Smooth muscle cell (in vitro differentiated cells): Measurements from ENCODE around the gene NQO1. TPM values are rescaled to one million over a fixed set of nuclear protein-coding genes. Genes with fewer than 3 reads are reported as not detected.

Experiments
- DNase-seq: peaks from one replicate; lab custom pipeline; 2025; ENCODE audit not compliant: unreplicated experiment; lab: John Stamatoyannopoulos, UW
- H2AFZ ChIP-seq: fragments of 200-600 bp; sonication (generic); 2 replicates; pipeline ENCODE4 v1.6.0; 2016; ENCODE audit warnings: antibody characterized with exemption, low read depth, mild to moderate bottlenecking
- H3F3A ChIP-seq: fragments of 200-600 bp; sonication (generic); 2 replicates; pipeline ENCODE4 v1.6.0; 2017; ENCODE audit warnings: antibody characterized with exemption, low read depth
- H3K27ac ChIP-seq: fragments of 200-600 bp; sonication (generic); 2 replicates; pipeline ENCODE4 v1.5.1; 2016; ENCODE audit warnings: low read depth, mild to moderate bottlenecking
- H3K27me3 ChIP-seq: fragments of 200-600 bp; sonication (generic); 2 replicates; pipeline ENCODE4 v1.6.1; 2016; ENCODE audit warnings: low read depth, mild to moderate bottlenecking
- H3K36me3 ChIP-seq: fragments of 200-600 bp; sonication (generic); 2 replicates; pipeline ENCODE4 v1.5.1; 2016; ENCODE audit warnings: low read depth
- H3K4me1 ChIP-seq: fragments of 200-600 bp; sonication (generic); 2 replicates; pipeline ENCODE4 v1.5.1; 2016; ENCODE audit warnings: low read depth
- H3K4me2 ChIP-seq: fragments of 200-600 bp; sonication (generic); 2 replicates; pipeline ENCODE4 v1.6.0; 2016; ENCODE audit warnings: mild to moderate bottlenecking
- H3K4me3 ChIP-seq: fragments of 200-600 bp; sonication (generic); 2 replicates; pipeline ENCODE4 v1.5.1; 2016; ENCODE audit warnings: mild to moderate bottlenecking
- H3K79me2 ChIP-seq: fragments of 200-600 bp; sonication (generic); 2 replicates; pipeline ENCODE4 v1.6.0; 2016; ENCODE audit warnings: low read depth, mild to moderate bottlenecking
- H3K9ac ChIP-seq: fragments of 200-600 bp; sonication (generic); 2 replicates; pipeline ENCODE4 v1.6.0; 2016; ENCODE audit warnings: low read depth
- H3K9me3 ChIP-seq: fragments of 200-600 bp; sonication (generic); replicated peaks from 2 replicates; pipeline ENCODE4 v1.5.1; 2016; ENCODE audit warnings: low read depth
- H4K20me1 ChIP-seq: fragments of 200-600 bp; sonication (generic); 2 replicates; pipeline ENCODE4 v1.6.0; 2016; ENCODE audit warnings: low read depth
- WGBS: methylation state at CpG from one replicate; pipeline ENCODE4 v1.1.7; 2016; ENCODE audit warnings: low lambda C conversion rate; 5-methylcytosine and 5-hydroxymethylcytosine counted together
- polyA plus RNA-seq: library from polyadenylated mRNA; unstranded; fragments of >200 nt; fragmentation: Nextera tagmentation; extraction: Ambion mirVana; gene quantifications from 2 replicates; pipeline ENCODE4 v1.2.1, GENCODE V29; 2016
- total RNA-seq: library from RNA; depleted of rRNA; stranded (reverse); fragments of >200 nt; gene quantifications from 2 replicates; pipeline ENCODE4 v1.2.3, GENCODE V29; 2014
- TF ChIP-seq, protein P1 (sequence below): fragments of 200-600 bp; sonication (generic); IDR thresholded peaks from 2 replicates; pipeline ENCODE4 v1.5.1; 2017; ENCODE audit warnings: borderline replicate concordance, mild to moderate bottlenecking, antibody characterized with exemption; ENCODE audit not compliant: insufficient read depth, poor library complexity, severe bottlenecking

NQO1 gene
- total and polyA plus RNA-seq, 2 experiments from 2014 or later: 121 to 129 TPM

DNA sequence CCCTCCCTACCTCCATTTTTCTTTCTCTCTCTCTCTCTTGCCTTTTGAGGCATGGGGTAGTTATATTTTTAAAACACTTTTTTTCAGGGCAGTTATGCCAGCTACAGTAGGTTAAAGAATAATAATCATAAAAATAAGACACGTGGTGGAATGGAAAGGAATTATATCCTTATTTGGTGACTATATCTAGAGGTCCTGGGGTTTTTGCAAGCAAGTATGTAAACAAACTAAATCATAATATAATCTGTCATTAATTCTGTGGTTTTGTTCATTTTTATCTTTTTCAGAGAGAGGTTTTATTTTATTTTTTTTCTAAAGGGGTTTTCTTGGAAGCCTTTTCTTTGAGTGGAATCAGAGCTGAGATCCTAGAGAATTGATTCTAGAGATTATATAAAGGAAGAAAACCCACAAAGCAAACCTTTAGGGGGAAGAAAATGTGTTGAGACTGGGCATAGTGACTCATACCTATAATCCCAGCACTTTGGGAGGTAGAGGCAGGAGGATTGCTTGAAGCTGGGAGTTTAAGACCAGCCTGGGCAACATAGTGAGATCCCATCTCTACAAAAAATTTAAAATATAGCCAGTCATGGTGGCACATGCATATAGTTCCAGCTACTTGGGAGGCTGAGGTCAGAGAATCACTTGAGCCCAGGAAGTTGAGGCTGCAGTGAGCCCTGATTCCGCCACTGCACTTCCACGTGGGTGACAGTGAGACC lies 53.2 kb downstream of the NQO1 start:
- Histone ChIP-seq H3K36me3 (peaks cover 32% of the 10 kb centered on the region), H3K4me1 (peaks cover 6% of the 10 kb centered on the region), H3K9me3 (no peaks in the 10 kb centered on the region), H3K27me3 (no peaks in the 10 kb centered on the region), H3K9ac (no peak overlapping the region), H4K20me1 (peaks cover 19% of the 10 kb centered on the region), H3F3A (no peaks in the 10 kb centered on the region), H3K4me2 (peak overlapping the region; percentile 61), H3K79me2 (peaks cover 6% of the 10 kb centered on the region), H3K4me3 (no peak overlapping the region), H3K27ac (peak overlapping the region; percentile 60), H2AFZ (no peak overlapping the region)
- no peak for DNase-seq
- 77% methylated on average over 3 of the region's 3 CpGs for WGBS
- TF ChIP-seq, protein P1, sequence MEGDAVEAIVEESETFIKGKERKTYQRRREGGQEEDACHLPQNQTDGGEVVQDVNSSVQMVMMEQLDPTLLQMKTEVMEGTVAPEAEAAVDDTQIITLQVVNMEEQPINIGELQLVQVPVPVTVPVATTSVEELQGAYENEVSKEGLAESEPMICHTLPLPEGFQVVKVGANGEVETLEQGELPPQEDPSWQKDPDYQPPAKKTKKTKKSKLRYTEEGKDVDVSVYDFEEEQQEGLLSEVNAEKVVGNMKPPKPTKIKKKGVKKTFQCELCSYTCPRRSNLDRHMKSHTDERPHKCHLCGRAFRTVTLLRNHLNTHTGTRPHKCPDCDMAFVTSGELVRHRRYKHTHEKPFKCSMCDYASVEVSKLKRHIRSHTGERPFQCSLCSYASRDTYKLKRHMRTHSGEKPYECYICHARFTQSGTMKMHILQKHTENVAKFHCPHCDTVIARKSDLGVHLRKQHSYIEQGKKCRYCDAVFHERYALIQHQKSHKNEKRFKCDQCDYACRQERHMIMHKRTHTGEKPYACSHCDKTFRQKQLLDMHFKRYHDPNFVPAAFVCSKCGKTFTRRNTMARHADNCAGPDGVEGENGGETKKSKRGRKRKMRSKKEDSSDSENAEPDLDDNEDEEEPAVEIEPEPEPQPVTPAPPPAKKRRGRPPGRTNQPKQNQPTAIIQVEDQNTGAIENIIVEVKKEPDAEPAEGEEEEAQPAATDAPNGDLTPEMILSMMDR: no peak

DNA sequence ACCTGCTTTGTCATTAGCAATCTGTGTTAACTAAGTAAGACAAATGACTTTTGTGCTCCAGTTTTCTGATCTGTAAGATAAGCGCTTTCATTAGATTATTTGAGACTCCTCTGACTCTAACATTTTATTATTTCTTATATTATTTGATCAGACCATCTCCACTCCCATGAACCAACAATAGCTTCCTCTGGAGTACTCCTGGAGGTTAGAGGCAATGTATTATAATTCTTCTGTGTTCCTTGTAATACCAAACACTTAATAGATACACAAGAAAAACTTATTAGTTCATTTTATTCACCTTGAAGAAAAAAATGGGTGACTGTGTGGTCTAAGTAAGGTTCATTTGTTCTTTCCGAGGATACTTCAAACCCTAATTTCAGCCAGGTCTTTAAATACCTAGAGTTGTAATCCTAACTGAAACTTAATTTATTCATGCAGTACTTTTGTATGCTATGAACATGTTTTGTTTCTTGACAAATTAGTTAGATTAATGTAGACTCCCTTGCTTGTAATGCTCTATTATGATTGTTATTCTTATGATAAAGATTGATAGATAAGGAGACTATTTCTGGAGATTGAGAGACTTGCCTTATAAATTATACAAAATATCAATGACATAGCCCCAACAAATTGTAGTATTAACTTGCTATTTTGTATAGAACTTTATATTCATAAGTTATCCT lies 53.9 kb downstream of the NQO1 start:
- peak overlapping the region; percentile 61 for H3K4me2 ChIP-seq

DNA sequence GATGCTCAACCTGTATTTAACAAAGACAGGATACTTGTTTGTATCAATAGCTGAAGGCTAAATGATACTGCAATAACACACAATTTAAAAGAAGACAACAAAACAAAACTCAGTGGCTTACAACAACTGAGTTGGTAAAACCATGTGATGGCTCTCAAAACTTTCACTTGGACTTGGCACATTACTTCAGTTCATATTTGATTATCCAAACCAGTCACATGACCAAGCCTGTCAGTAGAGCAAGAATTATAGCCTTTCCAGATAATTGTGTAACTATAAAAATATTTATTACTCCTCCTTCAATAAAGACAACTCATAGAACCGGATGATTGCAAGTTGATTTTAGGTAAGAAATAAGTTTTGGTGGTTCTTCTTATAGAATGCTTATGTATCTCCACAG lies 56.8 kb downstream of the NQO1 start:
- Histone ChIP-seq H2AFZ (no peak overlapping the region), H3K9me3 (no peaks in the 10 kb centered on the region), H3K79me2 (no peaks in the 10 kb centered on the region), H4K20me1 (peaks cover 19% of the 10 kb centered on the region), H3K27me3 (no peaks in the 10 kb centered on the region), H3K27ac (peak overlapping the region; percentile 13), H3K4me2 (no peak overlapping the region), H3K4me1 (peaks cover 6% of the 10 kb centered on the region), H3F3A (no peaks in the 10 kb centered on the region), H3K4me3 (no peak overlapping the region), H3K9ac (no peak overlapping the region), H3K36me3 (peaks cover 21% of the 10 kb centered on the region)
- 98% methylated on average over 1 of the region's 1 CpG for WGBS
- TF ChIP-seq, protein P1: no peak
- no peak for DNase-seq

More for the DNA sequence above, 53.9 kb downstream of the NQO1 start:
- Histone ChIP-seq H3K36me3 (peaks cover 29% of the 10 kb centered on the region), H3K4me1 (peaks cover 6% of the 10 kb centered on the region), H3K4me3 (no peak overlapping the region), H2AFZ (no peak overlapping the region), H3K27ac (peak overlapping the region; percentile 60), H4K20me1 (peaks cover 19% of the 10 kb centered on the region), H3K79me2 (peaks cover 4% of the 10 kb centered on the region), H3F3A (no peaks in the 10 kb centered on the region), H3K9ac (no peak overlapping the region), H3K27me3 (no peaks in the 10 kb centered on the region), H3K9me3 (no peaks in the 10 kb centered on the region)
- 95% methylated on average over 2 of the region's 2 CpGs for WGBS
- TF ChIP-seq, protein P1: no peak
- no peak for DNase-seq
